Non-pigmented ciliary epithelial cell (primary cell): ENCODE results near the gene PCDHAC2.

Experiments
- DNase-seq: peaks from one replicate; pipeline ENCODE4 v3.0.0-alpha.2; 2010; ENCODE audit warnings: low read depth

The PCDHAC2 gene

GRCh38 chr5:140986117-140986521 lies 19.8 kb downstream of the PCDHAC2 start:
- DNase-seq: no peak

- DNase-seq: no peak
These were observed 21.8 kb downstream of the PCDHAC2 start for GRCh38 chr5:140988100-140988499.

- DNase-seq: no peak
These were observed 22.3 kb downstream of the PCDHAC2 start for GRCh38 chr5:140988608-140989007.

GRCh38 chr5:140989254-140990020 lies 23.2 kb downstream of the PCDHAC2 start:
- DNase-seq: no peak

GRCh38 chr5:140992828-140993227 lies 26.6 kb downstream of the PCDHAC2 start:
- no peak for DNase-seq

GRCh38 chr5:140996060-140996459 lies 29.8 kb downstream of the PCDHAC2 start:
- DNase-seq: no peak

- DNase-seq: no peak
These were observed 32.7 kb downstream of the PCDHAC2 start for GRCh38 chr5:140998921-140999410.

- no peak for DNase-seq
These were observed 35.2 kb downstream of the PCDHAC2 start for GRCh38 chr5:141001446-141001843.

GRCh38 chr5:141001844-141002604 lies 35.7 kb downstream of the PCDHAC2 start:
- no peak for DNase-seq

GRCh38 chr5:141002605-141002965 lies 36.3 kb downstream of the PCDHAC2 start:
- DNase-seq: no peak

GRCh38 chr5:141003031-141003430 lies 36.8 kb downstream of the PCDHAC2 start:
- no peak for DNase-seq

GRCh38 chr5:141003791-141004611 lies 37.7 kb downstream of the PCDHAC2 start:
- no peak for DNase-seq

GRCh38 chr5:141007791-141008190 lies 41.5 kb downstream of the PCDHAC2 start:
- no peak for DNase-seq

GRCh38 chr5:141010047-141010793 lies 43.9 kb downstream of the PCDHAC2 start:
- no peak for DNase-seq

- DNase-seq: no peak
These were observed 51.7 kb downstream of the PCDHAC2 start for GRCh38 chr5:141017943-141018342.
